K562 (cell line): ENCODE measurements around the gene ECHDC1. TPM values are rescaled to one million over a fixed set of nuclear protein-coding genes. Genes with fewer than 3 reads are reported as not detected.
A peak's percentile ranks its signal among the peaks of the same experiment; 100 is the strongest.

Source experiments
- CHD7 ChIP-seq: fragments of 200-600 bp; sonication (generic); IDR thresholded peaks from one replicate; pipeline ENCODE4 v1.6.1; 2012; ENCODE audit warnings: mild to moderate bottlenecking, low read depth, low read length, inconsistent platforms
- HBP1 ChIP-seq: fragments of 450-650 bp; formaldehyde crosslinking; IDR thresholded peaks from 2 replicates; pipeline ENCODE4 v1.4.0; 2022; ENCODE audit warnings: missing genetic modification characterization
- HOXB6 ChIP-seq: fragments of 250-450 bp; sonication (Bioruptor Pico); IDR thresholded peaks from 2 replicates; pipeline ENCODE4 v1.5.1; 2022; ENCODE audit warnings: mild to moderate bottlenecking, borderline replicate concordance
- MAZ ChIP-seq, 2 experiments: fragments of 450-650 bp in 1 of 2; sonication (generic) in 1 of 2; formaldehyde crosslinking; IDR thresholded peaks in 1 of 2; conservative IDR thresholded peaks in 1 of 2; 2 replicates each; pipeline versions ENCODE4 v1.4.0 to v1.5.0; 2020; ENCODE audit warnings: mild to moderate bottlenecking in 1 of 2, missing genetic modification reagents in 1 of 2
- MBD1 ChIP-seq: fragments of 250-450 bp; sonication (Bioruptor Pico); IDR thresholded peaks from 2 replicates; pipeline ENCODE4 v1.8.0; 2022; ENCODE audit warnings: inconsistent platforms
- POLR3A ChIP-seq: IDR thresholded peaks from 2 replicates; pipeline ENCODE4 v1.6.1; 2011; ENCODE audit warnings: borderline replicate concordance, mild to moderate bottlenecking, moderate library complexity; ENCODE audit not compliant: insufficient read length, insufficient read depth; ENCODE audit errors: extremely low read depth
- RBBP5 ChIP-seq: fragments of 200-600 bp; sonication (generic); IDR thresholded peaks from 2 replicates; pipeline ENCODE4 v1.6.1; 2012; ENCODE audit warnings: borderline replicate concordance, mild to moderate bottlenecking, low read length, control low read depth, inconsistent platforms; ENCODE audit not compliant: insufficient read depth, poor library complexity, severe bottlenecking
- ZNF174 ChIP-seq: fragments of 250-450 bp; sonication (Bioruptor Pico); IDR thresholded peaks from 2 replicates; pipeline ENCODE4 v1.4.0; 2020; ENCODE audit warnings: mild to moderate bottlenecking
- ZNF395 ChIP-seq: fragments of 200-800 bp; sonication (Bioruptor generic); IDR thresholded peaks from 2 replicates; pipeline ENCODE4 v1.6.1; 2017; ENCODE audit warnings: missing genetic modification characterization, missing compliant biosample characterization
- polyA plus RNA-seq, 8 experiments: library from polyadenylated mRNA; depleted of rRNA in 4 of 8; stranded (reverse) in 5 of 8; unstranded in 3 of 8; fragments of >200 nt; fragmentation: Nextera tagmentation in 2 of 8; fragmentation: Illumina TruSeq in 1 of 8; extraction: Ambion mirVana in 2 of 8; extraction: Trizol in 1 of 8; gene quantifications; 2 replicates each; pipeline versions ENCODE4 v1.2.1 to v1.2.3, GENCODE V29; 2011 to 2014; ENCODE audit warnings: inconsistent platforms in 1 of 8, missing spikeins in 1 of 8
- total RNA-seq, 7 experiments: library from RNA; depleted of rRNA in 6 of 7; stranded (reverse); fragments of >200 nt in 6 of 7; fragmentation: Illumina TruSeq in 2 of 7; extraction: Trizol in 2 of 7; gene quantifications; 2 replicates each; pipeline versions ENCODE4 v1.2.1 to v1.2.3, GENCODE V29; 2011 to 2021; ENCODE audit warnings: low replicate concordance in 1 of 7

The ECHDC1 gene
- total and polyA plus RNA-seq, 9 of the 15 experiments (the other 6 are each of a cell fraction or from before 2014, with no cell fraction given), result 58.0 to 105 (median 78.6) TPM

- TF ChIP-seq RBBP5 (peak; percentile 98), HBP1 (CRISPR knock-in tag) (no peak), POLR3A (no peak), HOXB6 (CRISPR knock-in tag) (no peak), ZNF174 (no peak), CHD7 (no peak), MBD1 (CRISPR knock-in tag) (no peak), MAZ (CRISPR knock-in tag; conservative IDR thresholded peaks at IDR 0.05 in 1 of 2, IDR thresholded peaks at IDR 0.05 in 1 of 2) (peak; percentile 48 to 51; a peak in 3 of 4 replicates), ZNF395 (CRISPR knock-in tag) (no peak)
These were observed at the start of gene ECHDC1 (continued) for GRCh38 chr6:127342946-127343808.
